Gastrocnemius medialis (tissue), 4 donors: ENCODE measurements around the gene TPH2. TPM values are rescaled to one million over a fixed set of nuclear protein-coding genes. Genes with fewer than 3 reads are reported as not detected.

ENCODE experiments used
- ATAC-seq, 2 donors: fragments of 150-250 bp; one replicate each; pipeline ENCODE4 v1.9.1; 2016
- DNase-seq, 2 donors: peaks; one replicate each; pipeline ENCODE4 v3.0.0-alpha.2; 2019
- H3K27ac ChIP-seq, 4 donors: fragments of 200-600 bp; sonication (generic); 1 replicate in 1 of 4; 2 replicates in 3 of 4; pipeline ENCODE4 v1.5.1; 2016 to 2018; ENCODE audit warnings: mild to moderate bottlenecking in 2 of 4, moderate library complexity in 1 of 4
- H3K27me3 ChIP-seq, 3 donors: fragments of 200-600 bp; sonication (generic) in 2 of 3; 1 replicate in 1 of 3; 2 replicates in 2 of 3; pipeline versions ENCODE4 v1.5.1 to v1.6.0; 2016 to 2019; ENCODE audit warnings: mild to moderate bottlenecking in 1 of 3, moderate library complexity in 1 of 3
- H3K36me3 ChIP-seq, 2 donors: fragments of 200-600 bp; sonication (generic) in 1 of 2; one replicate each; pipeline ENCODE4 v1.5.1; 2017 to 2018
- H3K4me1 ChIP-seq, 2 donors: fragments of 200-600 bp; sonication (generic) in 1 of 2; one replicate each; pipeline ENCODE4 v1.5.1; 2016 to 2017; ENCODE audit warnings: mild to moderate bottlenecking in 2 of 2
- H3K4me3 ChIP-seq, 4 donors: fragments of 200-600 bp; sonication (generic) in 3 of 4; 1 replicate in 1 of 4; 2 replicates in 3 of 4; pipeline ENCODE4 v1.5.1; 2016 to 2019; ENCODE audit warnings: mild to moderate bottlenecking in 2 of 4
- H3K9me3 ChIP-seq, 3 donors: fragments of 200-600 bp; sonication (generic) in 2 of 3; 1 replicate in 1 of 3; 2 replicates in 2 of 3; pipeline ENCODE4 v1.5.1; 2016 to 2019
- POLR2A ChIP-seq, 2 donors: fragments of 450-650 bp; IDR thresholded peaks; one replicate each; pipeline ENCODE4 v1.6.1; 2017; ENCODE audit warnings: antibody characterized with exemption in 2 of 2, mild to moderate bottlenecking in 2 of 2, moderate library complexity in 2 of 2
- in situ Hi-C, 4 donors: fragments of 200-750 bp; cut with MboI; loops; one replicate each; pipeline versions ENCODE4 v1.15.0 to v1.8.0; 2017; ENCODE audit warnings: low sequenced_read_pairs in 4 of 4
- intact Hi-C: fragments of 100-400 bp; cut with DNase I; formaldehyde crosslinking; loops from one replicate; pipeline ENCODE4 v1.15.1; 2023; ENCODE audit warnings: low total_unique reads
- total RNA-seq, 4 donors: library from RNA; depleted of rRNA; stranded (reverse); fragments of >200 nt; gene quantifications; one replicate each; pipeline versions ENCODE4 v1.1.0 to v1.2.3, GENCODE V29; 2016
- TF ChIP-seq, protein P1 (sequence below), 5 experiments: fragments of 450-650 bp in 3 of 5; fragments of 200-600 bp in 2 of 5; sonication (generic) in 2 of 5; IDR thresholded peaks in 4 of 5; conservative IDR thresholded peaks in 1 of 5; 1 replicate in 4 of 5; 2 replicates in 1 of 5; pipeline ENCODE4 v1.5.1; 2016 to 2019; ENCODE audit warnings: antibody characterized with exemption in 5 of 5, mild to moderate bottlenecking in 3 of 5, moderate library complexity in 3 of 5

Gene TPH2
- total RNA-seq, 4 donors from 2014 or later, result not detected

DNA sequence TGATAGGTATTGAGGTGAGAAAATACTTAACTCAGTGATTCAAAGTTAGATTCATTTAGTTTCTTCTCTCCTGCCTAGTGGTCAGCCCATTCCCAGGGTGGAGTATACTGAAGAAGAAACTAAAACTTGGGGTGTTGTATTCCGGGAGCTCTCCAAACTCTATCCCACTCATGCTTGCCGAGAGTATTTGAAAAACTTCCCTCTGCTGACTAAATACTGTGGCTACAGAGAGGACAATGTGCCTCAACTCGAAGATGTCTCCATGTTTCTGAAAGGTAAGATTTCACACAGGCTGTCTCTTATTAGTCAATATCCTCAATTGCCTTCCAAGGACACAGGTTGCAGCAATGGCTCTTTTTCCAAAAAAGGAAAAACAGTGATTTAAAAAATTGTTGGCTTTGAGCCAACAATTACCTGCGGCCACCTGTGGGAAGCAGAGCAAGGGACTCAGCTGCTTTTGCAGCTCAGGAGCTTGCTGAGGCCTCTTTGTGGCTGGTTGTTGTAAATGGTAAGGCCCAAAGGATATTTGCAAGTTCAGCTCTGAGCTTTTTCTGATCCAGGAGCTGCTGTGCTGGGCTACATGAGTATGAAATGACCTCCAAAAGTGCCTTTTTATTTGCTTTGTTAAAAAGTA, 33.9 kb downstream of the TPH2 start:
- TF ChIP-seq POLR2A (IDR thresholded peaks at IDR 0.05), result no peak
- TF ChIP-seq, protein P1, sequence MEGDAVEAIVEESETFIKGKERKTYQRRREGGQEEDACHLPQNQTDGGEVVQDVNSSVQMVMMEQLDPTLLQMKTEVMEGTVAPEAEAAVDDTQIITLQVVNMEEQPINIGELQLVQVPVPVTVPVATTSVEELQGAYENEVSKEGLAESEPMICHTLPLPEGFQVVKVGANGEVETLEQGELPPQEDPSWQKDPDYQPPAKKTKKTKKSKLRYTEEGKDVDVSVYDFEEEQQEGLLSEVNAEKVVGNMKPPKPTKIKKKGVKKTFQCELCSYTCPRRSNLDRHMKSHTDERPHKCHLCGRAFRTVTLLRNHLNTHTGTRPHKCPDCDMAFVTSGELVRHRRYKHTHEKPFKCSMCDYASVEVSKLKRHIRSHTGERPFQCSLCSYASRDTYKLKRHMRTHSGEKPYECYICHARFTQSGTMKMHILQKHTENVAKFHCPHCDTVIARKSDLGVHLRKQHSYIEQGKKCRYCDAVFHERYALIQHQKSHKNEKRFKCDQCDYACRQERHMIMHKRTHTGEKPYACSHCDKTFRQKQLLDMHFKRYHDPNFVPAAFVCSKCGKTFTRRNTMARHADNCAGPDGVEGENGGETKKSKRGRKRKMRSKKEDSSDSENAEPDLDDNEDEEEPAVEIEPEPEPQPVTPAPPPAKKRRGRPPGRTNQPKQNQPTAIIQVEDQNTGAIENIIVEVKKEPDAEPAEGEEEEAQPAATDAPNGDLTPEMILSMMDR (IDR thresholded peaks at IDR 0.05 in 4 of 5, conservative IDR thresholded peaks at IDR 0.05 in 1 of 5), result no peak
- intact Hi-C loops, result no loop called here
- no peaks in the 10 kb centered on the region for H3K9me3 ChIP-seq

GRCh38 chr12:71973687-71974086, 35.0 kb downstream of the TPH2 start:
- no peak for ATAC-seq
- intact Hi-C loops, result no loop called here
- Histone ChIP-seq H3K4me3 (no peak overlapping the region), H3K4me1 (no peaks in the 10 kb centered on the region), H3K9me3 (no peaks in the 10 kb centered on the region), H3K27ac (no peak overlapping the region), H3K27me3 (no peaks in the 10 kb centered on the region), H3K36me3 (no peaks in the 10 kb centered on the region)
- no peak for DNase-seq
- TF ChIP-seq POLR2A (IDR thresholded peaks at IDR 0.05), result no peak
- TF ChIP-seq, protein P1 (IDR thresholded peaks at IDR 0.05 in 4 of 5, conservative IDR thresholded peaks at IDR 0.05 in 1 of 5), result no peak
- in situ Hi-C loops, result no loop called here

More for the DNA sequence above, 33.9 kb downstream of the TPH2 start:
- in situ Hi-C loops, result no loop called here
- H3K4me3 ChIP-seq, result no peak overlapping the region
- no peaks in the 10 kb centered on the region for H3K36me3 ChIP-seq
- no peaks in the 10 kb centered on the region for H3K27me3 ChIP-seq
- no peaks in the 10 kb centered on the region for H3K4me1 ChIP-seq
- no peak overlapping the region for H3K27ac ChIP-seq
- DNase-seq (no peak), ATAC-seq (no peak)

GRCh38 chr12:71980538-71980937, 41.9 kb downstream of the TPH2 start:
- in situ Hi-C loops, result no loop called here
- no peak overlapping the region for H3K27ac ChIP-seq
- DNase-seq, result no peak

DNA sequence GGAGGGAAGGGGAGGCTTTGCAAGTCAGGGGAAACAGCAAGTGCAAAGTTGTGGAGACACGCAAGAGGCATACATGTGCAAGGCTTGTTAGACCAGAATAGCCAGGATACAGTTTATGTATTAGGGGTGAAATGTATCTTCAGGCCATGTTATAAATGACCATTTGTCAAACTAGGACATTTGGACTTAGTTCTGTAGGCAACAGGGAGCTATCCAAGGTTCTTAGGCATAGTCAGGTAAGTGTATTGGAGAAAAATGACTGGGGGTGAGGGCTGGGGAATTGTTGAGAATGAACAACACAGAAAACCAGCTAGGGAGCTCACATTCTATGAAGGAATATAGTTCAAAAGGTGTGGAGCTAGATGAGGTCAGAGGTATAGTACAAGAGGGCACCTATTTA, 42.5 kb downstream of the TPH2 start:
- DNase-seq (no peak), ATAC-seq (no peak)
- Histone ChIP-seq H3K4me1 (no peaks in the 10 kb centered on the region), H3K27ac (no peak overlapping the region), H3K27me3 (no peaks in the 10 kb centered on the region), H3K36me3 (no peaks in the 10 kb centered on the region), H3K4me3 (no peak overlapping the region), H3K9me3 (no peaks in the 10 kb centered on the region)
- in situ Hi-C loops, result no loop called here
- intact Hi-C loops, result no loop called here
- no peak for TF ChIP-seq POLR2A (IDR thresholded peaks at IDR 0.05)
- TF ChIP-seq, protein P1 (IDR thresholded peaks at IDR 0.05 in 4 of 5, conservative IDR thresholded peaks at IDR 0.05 in 1 of 5), result no peak

More at GRCh38 chr12:71980538-71980937, 41.9 kb downstream of the TPH2 start:
- Histone ChIP-seq H3K9me3 (no peaks in the 10 kb centered on the region), H3K4me3 (no peak overlapping the region), H3K4me1 (no peaks in the 10 kb centered on the region), H3K27me3 (no peaks in the 10 kb centered on the region), H3K36me3 (no peaks in the 10 kb centered on the region)
- ATAC-seq, result no peak
- intact Hi-C loops, result no loop called here
- TF ChIP-seq POLR2A (IDR thresholded peaks at IDR 0.05), result no peak
- TF ChIP-seq, protein P1 (IDR thresholded peaks at IDR 0.05 in 4 of 5, conservative IDR thresholded peaks at IDR 0.05 in 1 of 5), result no peak

GRCh38 chr12:71994715-71995114, 56.1 kb downstream of the TPH2 start:
- ATAC-seq, result no peak
- in situ Hi-C loops (no loop called here), intact Hi-C loops (no loop called here)
- no peak overlapping the region for H3K27ac ChIP-seq
- H3K27me3 ChIP-seq, result no peaks in the 10 kb centered on the region
- no peak for DNase-seq
- no peak overlapping the region for H3K4me3 ChIP-seq
- TF ChIP-seq, protein P1 (IDR thresholded peaks at IDR 0.05 in 4 of 5, conservative IDR thresholded peaks at IDR 0.05 in 1 of 5), result no peak
- TF ChIP-seq POLR2A (IDR thresholded peaks at IDR 0.05), result no peak
- H3K9me3 ChIP-seq, result no peaks in the 10 kb centered on the region
- H3K4me1 ChIP-seq, result no peaks in the 10 kb centered on the region
- H3K36me3 ChIP-seq, result no peaks in the 10 kb centered on the region
